Activated CD8-positive, alpha-beta T cell treated with anti-CD3 and anti-CD28 coated beads, Interleukin-2, amount 10 ng/mL, durations not matched to agents 7 days and 5 days (primary cell): ENCODE results near the gene NRBP1. TPM values are rescaled to one million over a fixed set of nuclear protein-coding genes. Genes with fewer than 3 reads are reported as not detected.

Experiments used
- ATAC-seq: fragments of 150-1000 bp; cut with Tn5 transposase; one replicate; pipeline ENCODE4 v1.10.0; 2021; ENCODE audit warnings: moderate library complexity
- CTCF ChIA-PET: fragments of 350-600 bp; sonication (Branson Sonifier 250); formaldehyde crosslinking; loops from one replicate; lab custom pipeline; 2021; ENCODE audit warnings: antibody characterized with exemption; lab: Charles Lee
- POLR2A ChIA-PET: fragments of 350-600 bp; sonication (Branson Sonifier 250); formaldehyde crosslinking; loops from one replicate; lab custom pipeline; 2021; ENCODE audit warnings: antibody characterized with exemption; lab: Charles Lee
- DNase-seq: peaks from one replicate; pipeline ENCODE4 v3.0.0-alpha.2; 2020
- H3K27ac Mint-ChIP-seq: one replicate; pipeline ENCODE4 v1.8.0; 2021; ENCODE audit warnings: mild to moderate bottlenecking, mixed read lengths
- H3K27me3 Mint-ChIP-seq: one replicate; pipeline ENCODE4 v1.8.0; 2021; ENCODE audit warnings: low read depth, mixed read lengths
- H3K36me3 Mint-ChIP-seq: one replicate; pipeline ENCODE4 v1.8.0; 2021; ENCODE audit warnings: low read depth, mixed read lengths
- H3K4me1 Mint-ChIP-seq: one replicate; pipeline ENCODE4 v1.8.0; 2021; ENCODE audit warnings: low read depth, mixed read lengths
- H3K4me3 Mint-ChIP-seq: one replicate; pipeline ENCODE4 v1.8.0; 2021; ENCODE audit warnings: mild to moderate bottlenecking, mixed read lengths
- H3K9me3 Mint-ChIP-seq: one replicate; pipeline ENCODE4 v1.8.0; 2022; ENCODE audit warnings: mixed read lengths; ENCODE audit not compliant: insufficient read depth
- total RNA-seq, 2 experiments: library from RNA; stranded (reverse); gene quantifications; one replicate each; pipeline ENCODE4 v1.2.3, GENCODE V29; 2021

The NRBP1 gene
- total RNA-seq, 2 experiments from 2014 or later, result 91.2 to 91.3 TPM

GRCh38 chr2:27427863-27428212, 593 bp upstream of the NRBP1 start:
- Mint-ChIP-seq H3K4me1 (peaks cover 31% of the 10 kb centered on the region), H3K27ac (peak overlapping the region; percentile 98), H3K27me3 (no peaks in the 10 kb centered on the region), H3K9me3 (no peaks in the 10 kb centered on the region), H3K4me3 (peak overlapping the region; percentile 95), H3K36me3 (peaks cover 6% of the 10 kb centered on the region)
- ATAC-seq, result no peak
- no peak for DNase-seq
- CTCF ChIA-PET, result interaction anchor here (0.9 to 4.3 kb wide), 3 partner anchors 18 to 201 kb away, joined by 3 to 38 read pairs (median 4); partner anchors contain the start of genes CCDC121, GPN1 and PPM1G
- POLR2A ChIA-PET, result interaction anchor here (1.0 to 4.4 kb wide), 6 partner anchors 8 to 56 kb away, joined by 3 to 41 read pairs (median 5); partner anchors contain the start of genes PPM1G and ZNF513

- ATAC-seq (peak; percentile 76), DNase-seq (peak; percentile 80)
- ChIA-PET CTCF (interaction anchor here (0.6 to 4.6 kb wide), 10 partner anchors 8 to 254 kb away, joined by 3 to 38 read pairs (median 6); partner anchors contain the start of genes CCDC121, EIF2B4, GPN1 and PPM1G), POLR2A (interaction anchor here (0.8 to 4.4 kb wide), 11 partner anchors 10 to 240 kb away, joined by 3 to 41 read pairs (median 5); partner anchors contain the start of genes MPV17, PPM1G, ZNF512 and ZNF513)
- Mint-ChIP-seq H3K4me3 (peak overlapping the region; percentile 99), H3K4me1 (peaks cover 31% of the 10 kb centered on the region), H3K36me3 (peaks cover 18% of the 10 kb centered on the region), H3K27ac (peak overlapping the region; percentile 89), H3K9me3 (no peaks in the 10 kb centered on the region), H3K27me3 (no peaks in the 10 kb centered on the region)
These were observed 629 bp downstream of the NRBP1 start for GRCh38 chr2:27428978-27429541.

GRCh38 chr2:27431395-27431794, 3.0 kb downstream of the NRBP1 start:
- ATAC-seq (no peak), DNase-seq (peak; percentile 46)
- ChIA-PET POLR2A (interaction anchor here (0.5 to 4.4 kb wide), 6 partner anchors 11 to 197 kb away, joined by 3 to 41 read pairs (median 3); partner anchors contain the start of genes CCDC121, EIF2B4, GPN1 and PPM1G), CTCF (interaction anchor here (1.1 to 4.6 kb wide), 7 partner anchors 22 to 252 kb away, joined by 4 to 38 read pairs (median 6); partner anchors contain the start of genes EIF2B4 and PPM1G)
- Mint-ChIP-seq H3K27ac (peak overlapping the region; percentile 84), H3K9me3 (no peaks in the 10 kb centered on the region), H3K27me3 (no peaks in the 10 kb centered on the region), H3K4me1 (peaks cover 31% of the 10 kb centered on the region), H3K36me3 (peaks cover 41% of the 10 kb centered on the region), H3K4me3 (peak overlapping the region; percentile 29)

GRCh38 chr2:27435628-27436027, 7.2 kb downstream of the NRBP1 start:
- ChIA-PET POLR2A (interaction anchor here (0.8 kb wide), 1 partner anchor 13 kb away, joined by 3 read pairs; no protein-coding TSS in a partner anchor), CTCF (no interaction called here)
- Mint-ChIP-seq H3K4me1 (peaks cover 10% of the 10 kb centered on the region), H3K27ac (peak overlapping the region; percentile 27), H3K4me3 (no peak overlapping the region), H3K9me3 (no peaks in the 10 kb centered on the region), H3K27me3 (no peaks in the 10 kb centered on the region), H3K36me3 (peaks cover 69% of the 10 kb centered on the region)
- no peak for DNase-seq
- ATAC-seq, result no peak

GRCh38 chr2:27441226-27441926, 12.9 kb downstream of the NRBP1 start:
- no peaks in the 10 kb centered on the region for H3K27me3 Mint-ChIP-seq
- ATAC-seq, result no peak
- no peak overlapping the region for H3K27ac Mint-ChIP-seq
- POLR2A ChIA-PET, result interaction anchor here (0.5 kb wide), 1 partner anchor 70 kb away, joined by 3 read pairs; no protein-coding TSS in a partner anchor
- peaks cover 51% of the 10 kb centered on the region for H3K36me3 Mint-ChIP-seq
- CTCF ChIA-PET, result interaction anchor here (1.0 kb wide), 1 partner anchor 17 kb away, joined by 3 read pairs; no protein-coding TSS in a partner anchor
- H3K4me3 Mint-ChIP-seq, result no peak overlapping the region
- peaks cover 9% of the 10 kb centered on the region for H3K4me1 Mint-ChIP-seq
- H3K9me3 Mint-ChIP-seq, result no peaks in the 10 kb centered on the region
- DNase-seq, result no peak

- Mint-ChIP-seq H3K27me3 (no peaks in the 10 kb centered on the region), H3K27ac (no peak within 1 kb of the TSS), H3K36me3 (peaks cover 44% of the 10 kb centered on the region), H3K4me1 (peaks cover 9% of the 10 kb centered on the region), H3K4me3 (no peak within 1 kb of the TSS), H3K9me3 (no peaks in the 10 kb centered on the region)
- DNase-seq (no peak), ATAC-seq (no peak)
- ChIA-PET CTCF (interaction anchor here (1.0 kb wide), 1 partner anchor 16 kb away, joined by 3 read pairs; no protein-coding TSS in a partner anchor), POLR2A (interaction anchor here (0.5 to 0.8 kb wide), 2 partner anchors 11 to 69 kb away, joined by 3 read pairs; no protein-coding TSS in a partner anchor)
These were observed 13.8 kb downstream of the NRBP1 start, which contains the start of gene KRTCAP3 for GRCh38 chr2:27441958-27442919. Gene KRTCAP3, plus strand, starts transcription at chr2:27442381. Its CDS starts 32 bp downstream, at chr2:27442413.

GRCh38 chr2:27442920-27443282, 14.5 kb downstream of the NRBP1 start:
- no peaks in the 10 kb centered on the region for H3K27me3 Mint-ChIP-seq
- no peaks in the 10 kb centered on the region for H3K9me3 Mint-ChIP-seq
- POLR2A ChIA-PET, result interaction anchor here (0.8 kb wide), 1 partner anchor 11 kb away, joined by 3 read pairs; no protein-coding TSS in a partner anchor

GRCh38 chr2:27445155-27445554, 16.7 kb downstream of the NRBP1 start:
- Mint-ChIP-seq H3K36me3 (peaks cover 28% of the 10 kb centered on the region), H3K27ac (no peak overlapping the region)
- POLR2A ChIA-PET, result interaction anchor here (1.6 kb wide), 1 partner anchor 16 kb away, joined by 5 read pairs; the partner anchor contains the start of gene NRBP1

More at GRCh38 chr2:27442920-27443282, 14.5 kb downstream of the NRBP1 start:
- Mint-ChIP-seq H3K27ac (no peak overlapping the region), H3K4me1 (peaks cover 9% of the 10 kb centered on the region), H3K4me3 (no peak overlapping the region), H3K36me3 (peaks cover 40% of the 10 kb centered on the region)
- no peak for DNase-seq
- ATAC-seq, result no peak
- CTCF ChIA-PET, result no interaction called here

GRCh38 chr2:27445615-27446014, 17.2 kb downstream of the NRBP1 start:
- H3K9me3 Mint-ChIP-seq, result no peaks in the 10 kb centered on the region
- H3K36me3 Mint-ChIP-seq, result peaks cover 23% of the 10 kb centered on the region
- H3K4me1 Mint-ChIP-seq, result peaks cover 9% of the 10 kb centered on the region
- no peak for DNase-seq
- ATAC-seq, result no peak
- H3K27ac Mint-ChIP-seq, result peak overlapping the region; percentile 63
- ChIA-PET CTCF (interaction anchor here (0.8 to 2.5 kb wide), 4 partner anchors 11 to 237 kb away, joined by 3 to 8 read pairs (median 4); partner anchors contain the start of genes CCDC121 and GPN1), POLR2A (interaction anchor here (1.6 kb wide), 1 partner anchor 17 kb away, joined by 5 read pairs; the partner anchor contains the start of gene NRBP1)
- no peak overlapping the region for H3K4me3 Mint-ChIP-seq
- no peaks in the 10 kb centered on the region for H3K27me3 Mint-ChIP-seq

More at GRCh38 chr2:27445155-27445554, 16.7 kb downstream of the NRBP1 start:
- CTCF ChIA-PET, result interaction anchor here (1.2 kb wide), 1 partner anchor 15 kb away, joined by 3 read pairs; no protein-coding TSS in a partner anchor
- H3K9me3 Mint-ChIP-seq, result no peaks in the 10 kb centered on the region
- H3K4me1 Mint-ChIP-seq, result peaks cover 9% of the 10 kb centered on the region
- no peak overlapping the region for H3K4me3 Mint-ChIP-seq
- H3K27me3 Mint-ChIP-seq, result no peaks in the 10 kb centered on the region
- no peak for ATAC-seq
- no peak for DNase-seq

- Mint-ChIP-seq H3K36me3 (peaks cover 19% of the 10 kb centered on the region), H3K4me1 (peaks cover 9% of the 10 kb centered on the region), H3K9me3 (no peaks in the 10 kb centered on the region), H3K4me3 (no peak overlapping the region), H3K27ac (peak overlapping the region; percentile 63), H3K27me3 (no peaks in the 10 kb centered on the region)
- ATAC-seq (peak; percentile 19), DNase-seq (peak; percentile 60)
- POLR2A ChIA-PET, result interaction anchor here (1.6 kb wide), 1 partner anchor 17 kb away, joined by 5 read pairs; the partner anchor contains the start of gene NRBP1
- CTCF ChIA-PET, result interaction anchor here (0.8 to 2.5 kb wide), 4 partner anchors 10 to 237 kb away, joined by 3 to 8 read pairs (median 4); partner anchors contain the start of genes CCDC121 and GPN1
These were observed 17.6 kb downstream of the NRBP1 start for GRCh38 chr2:27446057-27446456.
